Endothelial cell of umbilical vein (primary cell): Measurements from ENCODE around the gene HNRNPA2B1.

Experiments
- POLR2AphosphoS5 ChIP-seq: IDR thresholded peaks from 2 replicates; pipeline ENCODE4 v1.6.1; 2012; ENCODE audit warnings: low read depth, mild to moderate bottlenecking, control low read depth, low read length, moderate library complexity; ENCODE audit not compliant: insufficient read depth
- TF ChIP-seq, protein P1 (sequence below), 2 donors: IDR thresholded peaks; 1 replicate in 1 of 2; 2 replicates in 1 of 2; pipeline ENCODE4 v1.5.1; 2011; ENCODE audit warnings: low read length in 2 of 2, mild to moderate bottlenecking in 2 of 2, moderate library complexity in 2 of 2, control low read depth in 1 of 2, inconsistent platforms in 1 of 2, low read depth in 1 of 2; ENCODE audit not compliant: insufficient read depth in 1 of 2; ENCODE audit errors: extremely low read depth in 1 of 2

DNA sequence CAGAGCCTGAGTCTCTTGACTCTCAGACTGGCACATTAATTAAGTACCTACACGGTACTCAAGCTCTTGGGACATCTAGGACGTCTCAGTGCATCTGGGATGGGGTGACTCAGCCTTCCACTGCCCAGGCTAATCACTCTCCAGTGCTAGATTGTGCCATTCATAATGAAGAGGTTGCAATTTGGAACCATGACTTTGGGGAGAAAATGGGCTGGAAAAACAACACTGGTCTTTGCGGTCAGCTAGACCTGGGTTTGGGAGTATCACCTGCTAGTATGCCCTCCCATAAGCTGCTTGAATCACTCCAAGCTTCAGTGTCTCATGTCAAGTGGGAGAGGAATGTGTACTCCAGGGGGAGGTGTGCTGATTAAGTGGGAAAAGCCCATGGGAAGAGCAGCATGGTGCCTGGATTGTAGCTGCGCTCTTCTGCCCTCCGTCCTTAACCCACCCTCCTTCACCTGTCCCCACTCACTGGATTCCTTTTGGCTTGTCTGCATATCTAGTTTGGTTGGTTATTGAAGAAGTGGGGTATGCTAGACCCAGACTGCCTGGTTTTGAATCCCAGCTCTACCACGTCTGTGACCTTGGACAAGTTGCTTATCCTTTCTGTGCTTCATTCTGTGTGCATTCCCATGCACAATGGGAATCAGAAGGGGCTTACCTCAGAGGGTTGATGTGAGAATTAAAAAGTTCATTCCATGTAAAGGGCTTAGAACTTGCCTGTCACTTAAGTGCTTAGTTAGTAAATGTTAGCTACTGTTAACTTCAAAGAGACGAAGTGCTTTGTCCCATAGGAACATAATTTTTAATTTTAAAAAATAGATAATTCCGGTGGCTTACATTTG, 44.8 kb downstream of the HNRNPA2B1 start:
- TF ChIP-seq, protein P1, sequence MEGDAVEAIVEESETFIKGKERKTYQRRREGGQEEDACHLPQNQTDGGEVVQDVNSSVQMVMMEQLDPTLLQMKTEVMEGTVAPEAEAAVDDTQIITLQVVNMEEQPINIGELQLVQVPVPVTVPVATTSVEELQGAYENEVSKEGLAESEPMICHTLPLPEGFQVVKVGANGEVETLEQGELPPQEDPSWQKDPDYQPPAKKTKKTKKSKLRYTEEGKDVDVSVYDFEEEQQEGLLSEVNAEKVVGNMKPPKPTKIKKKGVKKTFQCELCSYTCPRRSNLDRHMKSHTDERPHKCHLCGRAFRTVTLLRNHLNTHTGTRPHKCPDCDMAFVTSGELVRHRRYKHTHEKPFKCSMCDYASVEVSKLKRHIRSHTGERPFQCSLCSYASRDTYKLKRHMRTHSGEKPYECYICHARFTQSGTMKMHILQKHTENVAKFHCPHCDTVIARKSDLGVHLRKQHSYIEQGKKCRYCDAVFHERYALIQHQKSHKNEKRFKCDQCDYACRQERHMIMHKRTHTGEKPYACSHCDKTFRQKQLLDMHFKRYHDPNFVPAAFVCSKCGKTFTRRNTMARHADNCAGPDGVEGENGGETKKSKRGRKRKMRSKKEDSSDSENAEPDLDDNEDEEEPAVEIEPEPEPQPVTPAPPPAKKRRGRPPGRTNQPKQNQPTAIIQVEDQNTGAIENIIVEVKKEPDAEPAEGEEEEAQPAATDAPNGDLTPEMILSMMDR (IDR thresholded peaks at IDR 0.05; ENCODE audit: extremely low read depth in 1 of 2, insufficient read depth in 1 of 2, low read depth in 1 of 2, low read length in 2 of 2), result no peak
- TF ChIP-seq POLR2AphosphoS5, result no peak
